GM18502 (cell line): Measurements from ENCODE around the gene SH3D19.

Experiments used
- ATAC-seq: cut with Tn5 transposase; IDR thresholded peaks from one replicate; pipeline ENCODE4 v1.9.1; 2021; ENCODE audit warnings: mild to moderate bottlenecking; ENCODE audit not compliant: unreplicated experiment, poor library complexity

The SH3D19 gene

GRCh38 chr4:151202851-151203455, 122.5 kb downstream of the SH3D19 start:
- ATAC-seq = no peak

GRCh38 chr4:151202381-151202780, 123.0 kb downstream of the SH3D19 start:
- no peak for ATAC-seq

GRCh38 chr4:151199319-151200190, 125.8 kb downstream of the SH3D19 start:
- ATAC-seq = no peak

GRCh38 chr4:151198748-151199147, 126.7 kb downstream of the SH3D19 start:
- no peak for ATAC-seq

- no peak for ATAC-seq
Observed at GRCh38 chr4:151197247-151197646, 128.2 kb downstream of the SH3D19 start.

- ATAC-seq = no peak
Observed at GRCh38 chr4:151195801-151196200, 129.6 kb downstream of the SH3D19 start.

- ATAC-seq = no peak
Observed at GRCh38 chr4:151193414-151193813, 132.0 kb downstream of the SH3D19 start.

- no peak for ATAC-seq
Observed at GRCh38 chr4:151192556-151193235, 132.7 kb downstream of the SH3D19 start.

GRCh38 chr4:151184523-151185458, 140.6 kb downstream of the SH3D19 start:
- ATAC-seq = no peak

- ATAC-seq = no peak
Observed at GRCh38 chr4:151182455-151182996, 142.9 kb downstream of the SH3D19 start.

GRCh38 chr4:151176685-151177084, 148.7 kb downstream of the SH3D19 start:
- ATAC-seq = no peak

GRCh38 chr4:151175754-151176631, 149.4 kb downstream of the SH3D19 start:
- no peak for ATAC-seq

- ATAC-seq = no peak
Observed at GRCh38 chr4:151175233-151175632, 150.2 kb downstream of the SH3D19 start.

GRCh38 chr4:151174784-151175183, 150.6 kb downstream of the SH3D19 start:
- ATAC-seq = no peak

- no peak for ATAC-seq
Observed at GRCh38 chr4:151173871-151174270, 151.5 kb downstream of the SH3D19 start.

GRCh38 chr4:151169900-151170299, 155.5 kb downstream of the SH3D19 start:
- ATAC-seq = no peak

- no peak for ATAC-seq
Observed at GRCh38 chr4:151169223-151169622, 156.2 kb downstream of the SH3D19 start.

- ATAC-seq = no peak
Observed at GRCh38 chr4:151167561-151167960, 157.8 kb downstream of the SH3D19 start.

- no peak for ATAC-seq
Observed at GRCh38 chr4:151166636-151167035, 158.8 kb downstream of the SH3D19 start.
